ENCODE results near the gene TBX20.
"Not testable (repeated sequence)": the region's sequence is repeated elsewhere in the genome, so short reads cannot be mapped to it uniquely, and the experiment has no call there.

TBX20 gene

GRCh38 chr7:35220176-35220575, 33.7 kb downstream of the TBX20 start:
- DNase-seq (ENCODE audit: low read depth in 2 of 2), result not testable (repeated sequence)

DNA sequence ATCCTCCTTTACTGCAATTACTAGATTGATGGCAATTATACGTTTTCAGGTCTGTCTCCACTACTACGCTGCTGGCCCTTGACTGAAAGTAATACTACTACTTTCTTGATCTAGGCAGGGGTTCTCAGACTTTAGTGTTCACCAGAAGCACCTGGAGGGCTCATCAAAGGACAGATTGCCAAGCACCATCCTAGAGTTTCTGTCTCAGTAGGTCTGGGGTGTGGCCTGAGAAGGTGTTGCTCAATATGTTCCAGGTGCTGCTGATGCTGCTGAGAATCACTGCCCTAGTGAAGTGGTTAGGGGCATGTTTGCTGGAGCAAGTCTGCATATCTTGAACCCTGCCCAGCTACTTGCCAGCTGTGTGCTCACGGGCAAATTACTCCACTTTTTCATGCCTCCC, 37.9 kb downstream of the TBX20 start:
- not testable (repeated sequence) for DNase-seq (ENCODE audit: low read depth in 2 of 2)

GRCh38 chr7:35215063-35215462, 38.8 kb downstream of the TBX20 start:
- DNase-seq (ENCODE audit: low read depth in 2 of 2), result not testable (repeated sequence)

DNA sequence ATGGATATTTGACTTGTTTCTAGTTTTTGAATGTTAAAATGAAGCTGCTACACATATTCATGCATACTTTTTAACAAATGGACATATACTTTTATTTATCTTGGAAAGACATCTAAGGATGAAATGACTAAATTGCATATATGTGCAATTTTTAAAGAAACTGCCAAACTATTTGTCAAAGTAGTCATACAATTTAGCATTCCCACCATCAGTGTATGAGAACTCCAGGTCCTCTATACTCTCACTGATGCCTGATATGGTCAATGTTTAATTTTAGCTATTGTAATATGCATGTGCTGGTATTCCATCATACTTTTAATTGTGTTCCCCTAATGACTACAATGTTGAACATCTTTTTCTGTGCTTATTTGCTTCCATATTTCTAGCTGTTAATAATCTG, 47.0 kb downstream of the TBX20 start:
- not testable (repeated sequence) for DNase-seq (ENCODE audit: low read depth in 2 of 2)

- not testable (repeated sequence) for DNase-seq (ENCODE audit: low read depth in 2 of 2)
Measured at GRCh38 chr7:35204850-35205249, 49.0 kb downstream of the TBX20 start.

- DNase-seq (ENCODE audit: low read depth in 2 of 2), result not testable (repeated sequence)
Measured at GRCh38 chr7:35204031-35204430, 49.9 kb downstream of the TBX20 start.

DNA sequence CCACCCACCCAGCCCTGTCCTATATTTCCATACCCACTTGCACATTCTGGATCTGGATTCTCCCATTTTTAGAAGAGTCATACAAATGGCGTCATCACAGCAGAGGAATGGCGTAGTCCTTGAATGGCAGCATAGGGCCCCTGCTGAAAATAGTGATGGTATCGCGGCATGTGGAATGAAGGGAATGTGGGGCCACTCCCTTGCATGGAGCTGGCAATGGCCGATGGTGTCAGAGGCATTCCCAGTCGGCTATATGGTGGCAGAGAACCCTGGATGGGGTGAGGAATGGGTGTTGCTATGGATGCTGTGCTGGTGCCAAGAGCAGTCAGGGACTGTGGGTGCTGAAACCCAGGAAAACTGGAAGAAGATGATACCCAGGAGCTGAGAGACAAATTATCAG, 51.5 kb downstream of the TBX20 start:
- DNase-seq (ENCODE audit: low read depth in 2 of 2), result not testable (repeated sequence)

GRCh38 chr7:35200170-35200569, 53.7 kb downstream of the TBX20 start:
- not testable (repeated sequence) for DNase-seq (ENCODE audit: low read depth in 2 of 2)

DNA sequence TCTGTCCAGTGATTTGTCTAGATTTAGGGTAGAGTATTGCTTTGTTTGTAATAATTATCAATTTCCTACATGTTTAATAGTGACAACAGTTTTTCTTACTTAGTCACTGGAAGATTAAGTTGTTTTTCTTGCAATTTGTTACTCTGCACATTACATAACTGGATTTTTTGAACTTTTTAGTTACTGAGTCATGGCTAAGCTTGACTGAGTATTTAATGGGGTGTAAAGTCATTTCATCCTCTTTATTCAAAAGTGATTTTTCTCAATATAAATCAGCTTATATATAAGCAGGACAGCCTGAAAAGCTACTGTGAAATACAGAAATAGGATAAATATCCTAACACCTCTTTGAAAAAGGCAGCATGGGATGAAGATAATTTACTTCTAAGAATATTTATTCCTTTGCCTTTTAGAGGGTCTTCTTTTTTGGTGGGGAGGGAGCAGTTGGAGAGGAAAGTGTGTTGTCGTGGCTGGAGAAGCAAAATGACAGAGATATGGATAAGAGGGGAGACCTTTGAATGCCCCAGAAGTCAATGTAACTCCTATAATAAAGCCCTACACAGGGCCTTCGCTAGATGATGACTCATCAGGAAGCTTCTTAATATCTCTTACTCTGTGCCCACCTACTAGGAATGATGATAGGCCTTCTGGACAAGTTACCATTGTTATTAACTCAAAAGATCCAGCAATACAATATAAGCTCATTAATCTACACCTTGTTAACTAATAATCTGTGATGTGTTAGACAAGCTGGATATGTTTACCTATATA, 55.3 kb downstream of the TBX20 start:
- not testable (repeated sequence) for DNase-seq (ENCODE audit: low read depth in 2 of 2)

DNA sequence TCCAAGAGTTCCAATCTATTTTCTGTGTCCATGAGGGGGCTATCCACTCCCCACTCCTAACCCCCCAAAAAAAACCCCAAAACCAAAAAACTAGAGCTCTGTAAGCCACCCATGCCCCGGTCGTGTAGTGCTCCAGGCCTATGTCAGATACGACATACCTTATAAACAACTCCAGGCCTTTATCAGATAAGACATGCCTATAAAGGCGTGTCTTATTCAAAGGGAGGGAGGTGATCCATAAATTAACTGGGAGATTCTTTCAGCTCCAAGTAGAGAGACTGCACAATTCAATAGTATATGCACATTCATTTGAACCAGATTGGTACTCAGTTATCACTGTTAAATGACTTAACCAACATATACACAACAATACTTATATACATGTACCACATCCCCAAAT, 62.3 kb downstream of the TBX20 start:
- not testable (repeated sequence) for DNase-seq (ENCODE audit: low read depth in 2 of 2)

- DNase-seq (ENCODE audit: low read depth in 2 of 2), result not testable (repeated sequence)
Measured at GRCh38 chr7:35190146-35190773, 63.6 kb downstream of the TBX20 start.

GRCh38 chr7:35186751-35187150, 67.1 kb downstream of the TBX20 start:
- not testable (repeated sequence) for DNase-seq (ENCODE audit: low read depth in 2 of 2)

- no peak for DNase-seq (ENCODE audit: low read depth in 2 of 2)
Measured at GRCh38 chr7:35185908-35186731, 67.8 kb downstream of the TBX20 start.

GRCh38 chr7:35185578-35185907, 68.4 kb downstream of the TBX20 start:
- not testable (repeated sequence) for DNase-seq (ENCODE audit: low read depth in 2 of 2)

DNA sequence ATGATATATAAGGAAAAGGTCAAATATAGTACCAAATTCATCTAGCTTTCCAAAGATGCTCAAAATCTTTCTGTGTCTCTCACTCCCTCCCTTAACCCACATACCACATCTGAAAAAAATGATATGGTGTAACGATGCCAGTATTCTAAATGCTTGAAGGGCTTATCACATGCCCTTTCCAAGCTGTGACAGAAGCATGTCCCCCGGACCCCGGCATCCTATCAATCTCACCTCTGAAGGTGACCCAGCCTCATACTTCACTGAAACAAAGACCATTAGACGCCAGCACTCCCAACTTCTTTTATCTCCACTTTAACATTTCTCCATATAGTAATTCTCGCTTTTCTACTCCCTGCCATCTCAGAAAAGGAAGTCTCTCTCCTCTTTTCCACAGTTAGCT, 68.9 kb downstream of the TBX20 start:
- DNase-seq (ENCODE audit: low read depth in 2 of 2), result not testable (repeated sequence)

GRCh38 chr7:35183873-35184503, 69.9 kb downstream of the TBX20 start:
- DNase-seq (ENCODE audit: low read depth in 2 of 2), result not testable (repeated sequence)

GRCh38 chr7:35180665-35181064, 73.2 kb downstream of the TBX20 start:
- not testable (repeated sequence) for DNase-seq (ENCODE audit: low read depth in 2 of 2)

DNA sequence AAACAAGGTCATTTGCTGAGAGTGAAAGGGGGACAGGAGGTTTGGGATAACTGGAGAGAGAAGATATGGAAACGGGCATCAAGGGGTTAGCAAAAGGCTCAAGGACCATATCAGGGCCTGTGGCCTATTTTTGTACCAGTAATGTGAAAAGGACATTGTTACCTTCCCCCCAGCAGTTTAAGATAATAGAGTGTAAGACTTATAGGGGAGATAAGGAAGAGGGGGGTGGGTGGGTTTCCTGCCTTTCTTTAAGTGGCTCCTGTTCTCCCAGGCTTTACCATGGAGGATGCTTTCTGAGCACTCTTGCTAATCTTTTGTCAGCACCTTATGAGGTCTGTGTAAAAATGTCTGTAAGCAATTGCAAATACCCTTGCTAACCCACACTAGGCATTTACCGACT, 80.7 kb downstream of the TBX20 start:
- DNase-seq (ENCODE audit: low read depth in 2 of 2), result not testable (repeated sequence)

DNA sequence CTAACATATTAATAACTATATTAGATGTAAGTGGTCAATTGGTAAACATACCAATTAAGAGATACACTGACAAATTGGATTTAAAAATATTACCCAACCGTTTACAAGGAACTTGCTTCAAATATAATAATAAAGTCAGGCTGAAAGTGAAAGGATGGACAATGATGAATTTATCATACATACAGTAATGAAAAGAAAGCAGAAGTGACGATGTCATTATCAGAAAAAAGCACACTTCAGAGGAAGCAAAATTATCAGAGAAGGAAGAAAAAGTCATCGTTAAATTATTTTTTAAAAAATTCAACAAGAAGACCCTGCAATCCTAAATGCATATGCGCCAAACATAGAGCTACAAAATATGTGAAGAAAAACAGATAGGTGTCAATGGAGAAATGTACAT, 81.8 kb downstream of the TBX20 start:
- not testable (repeated sequence) for DNase-seq (ENCODE audit: low read depth in 2 of 2)

GRCh38 chr7:35167658-35168057, 86.2 kb downstream of the TBX20 start:
- not testable (repeated sequence) for DNase-seq (ENCODE audit: low read depth in 2 of 2)

- DNase-seq (ENCODE audit: low read depth in 2 of 2), result not testable (repeated sequence)
Measured at GRCh38 chr7:35167158-35167557, 86.7 kb downstream of the TBX20 start.
